Measurements from ENCODE around the gene RASAL3. TPM values are rescaled to one million over a fixed set of nuclear protein-coding genes. Genes with fewer than 3 reads are reported as not detected.

The RASAL3 gene
- total RNA-seq, 2 donors from 2014 or later: 2.6 to 3.6 TPM

DNA sequence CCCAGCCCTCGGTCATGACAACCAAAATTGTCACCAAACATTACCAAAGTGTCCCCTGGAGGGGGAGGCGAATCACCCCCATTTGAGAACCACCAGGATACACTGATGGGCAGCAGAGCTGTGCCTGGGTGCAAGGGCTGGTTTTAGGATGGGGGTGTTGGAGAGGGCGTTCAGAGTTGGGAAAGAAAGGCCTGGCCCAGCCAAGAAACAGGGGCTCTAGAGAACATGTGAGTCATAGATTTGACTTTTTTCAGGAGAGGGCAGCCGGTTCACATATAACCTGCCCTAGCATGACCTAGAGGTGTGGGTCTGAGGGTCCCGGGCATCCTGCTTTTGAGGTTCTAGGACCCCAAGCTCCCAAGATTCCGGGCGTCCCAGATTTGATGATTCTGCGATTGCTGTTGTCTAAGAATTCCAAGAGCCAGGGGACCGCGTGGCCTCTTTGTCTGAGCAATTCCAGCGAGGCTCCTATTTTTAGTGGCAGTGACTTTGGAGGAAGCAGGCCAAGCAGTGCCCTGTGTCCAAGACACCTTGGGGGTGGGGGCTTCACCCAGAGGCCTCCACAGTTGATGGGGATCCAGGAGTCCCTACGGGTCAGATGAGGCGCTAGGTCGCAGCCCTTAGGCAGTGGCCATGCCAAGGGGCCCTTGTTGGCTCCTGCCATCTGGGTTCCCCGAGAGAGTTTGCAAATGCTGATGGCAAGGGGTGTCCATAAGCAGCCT lies 19.7 kb downstream of the RASAL3 start:
- Histone ChIP-seq H3K27me3 (no peaks in the 10 kb centered on the region), H3K4me1 (peaks cover 8% of the 10 kb centered on the region), H3K27ac (no peak overlapping the region), H3K36me3 (replicated peaks in 1 of 2; ENCODE audit: insufficient read depth in 1 of 2, low read depth in 2 of 2) (no peaks in the 10 kb centered on the region), H3K9me3 (no peaks in the 10 kb centered on the region), H3K4me3 (no peak overlapping the region)
- TF ChIP-seq, protein P1, sequence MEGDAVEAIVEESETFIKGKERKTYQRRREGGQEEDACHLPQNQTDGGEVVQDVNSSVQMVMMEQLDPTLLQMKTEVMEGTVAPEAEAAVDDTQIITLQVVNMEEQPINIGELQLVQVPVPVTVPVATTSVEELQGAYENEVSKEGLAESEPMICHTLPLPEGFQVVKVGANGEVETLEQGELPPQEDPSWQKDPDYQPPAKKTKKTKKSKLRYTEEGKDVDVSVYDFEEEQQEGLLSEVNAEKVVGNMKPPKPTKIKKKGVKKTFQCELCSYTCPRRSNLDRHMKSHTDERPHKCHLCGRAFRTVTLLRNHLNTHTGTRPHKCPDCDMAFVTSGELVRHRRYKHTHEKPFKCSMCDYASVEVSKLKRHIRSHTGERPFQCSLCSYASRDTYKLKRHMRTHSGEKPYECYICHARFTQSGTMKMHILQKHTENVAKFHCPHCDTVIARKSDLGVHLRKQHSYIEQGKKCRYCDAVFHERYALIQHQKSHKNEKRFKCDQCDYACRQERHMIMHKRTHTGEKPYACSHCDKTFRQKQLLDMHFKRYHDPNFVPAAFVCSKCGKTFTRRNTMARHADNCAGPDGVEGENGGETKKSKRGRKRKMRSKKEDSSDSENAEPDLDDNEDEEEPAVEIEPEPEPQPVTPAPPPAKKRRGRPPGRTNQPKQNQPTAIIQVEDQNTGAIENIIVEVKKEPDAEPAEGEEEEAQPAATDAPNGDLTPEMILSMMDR (IDR thresholded peaks at IDR 0.05): no peak
- no peak for TF ChIP-seq POLR2A (IDR thresholded peaks at IDR 0.05)
- DNase-seq (no peak), ATAC-seq (no peak)
- intact Hi-C loops (cut with DNase I): no loop called here
- WGBS, 2 donors: 87 to 92% methylated on average over 8 to 15 of the region's 15 CpGs

DNA sequence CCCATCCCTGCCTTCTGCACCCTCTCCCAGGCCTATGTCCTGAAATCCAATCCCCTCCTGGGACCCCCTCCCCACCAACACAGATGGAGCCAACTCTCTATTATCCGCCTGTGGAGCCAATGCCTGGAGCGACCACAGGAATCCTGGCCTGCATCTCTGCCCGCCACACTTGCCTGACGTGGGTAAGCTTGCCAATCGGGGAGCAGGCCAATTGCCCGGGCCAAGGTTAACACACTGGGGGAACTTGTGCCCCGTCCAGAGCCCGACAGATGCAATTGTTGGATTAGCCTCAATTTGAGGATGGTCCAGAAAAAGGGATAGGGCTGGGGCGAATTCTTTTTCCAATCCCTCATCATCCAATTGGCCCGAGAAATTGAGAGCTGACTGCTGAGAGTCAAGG lies 20.5 kb downstream of the RASAL3 start:
- WGBS, 2 donors: 40 to 65% methylated on average over 5 to 10 of the region's 10 CpGs
- Histone ChIP-seq H3K4me3 (no peak overlapping the region), H3K27me3 (no peaks in the 10 kb centered on the region), H3K9me3 (no peaks in the 10 kb centered on the region), H3K36me3 (replicated peaks in 1 of 2; ENCODE audit: insufficient read depth in 1 of 2, low read depth in 2 of 2) (no peaks in the 10 kb centered on the region), H3K27ac (no peak overlapping the region), H3K4me1 (peaks cover 3% of the 10 kb centered on the region)
- intact Hi-C loops (cut with DNase I): no loop called here
- ATAC-seq (no peak), DNase-seq (no peak)
- TF ChIP-seq, protein P1 (IDR thresholded peaks at IDR 0.05): no peak
- no peak for TF ChIP-seq POLR2A (IDR thresholded peaks at IDR 0.05)

DNA sequence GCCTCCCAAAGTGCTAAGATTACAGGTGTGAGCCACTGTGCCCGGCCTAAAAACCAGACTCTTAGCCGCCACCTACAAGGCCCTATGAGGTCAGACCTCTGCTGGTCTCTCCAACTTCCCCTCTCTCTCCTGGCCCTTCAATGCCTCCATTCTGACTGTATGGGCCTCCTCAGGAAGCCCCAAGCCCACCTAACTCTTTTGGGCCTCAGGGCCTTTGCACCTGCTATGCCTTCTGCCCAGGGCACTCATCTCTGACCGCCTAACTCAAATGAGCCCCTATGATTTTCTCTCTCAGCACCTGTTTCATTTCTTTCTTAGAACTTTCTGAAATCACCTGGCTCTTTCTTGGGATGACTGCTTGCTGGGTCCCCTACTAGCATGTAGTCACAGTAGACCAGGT lies 21.0 kb downstream of the RASAL3 start:
- Histone ChIP-seq H3K4me3 (no peak overlapping the region), H3K27me3 (no peaks in the 10 kb centered on the region), H3K27ac (no peak overlapping the region), H3K9me3 (no peaks in the 10 kb centered on the region), H3K36me3 (replicated peaks in 1 of 2; ENCODE audit: insufficient read depth in 1 of 2, low read depth in 2 of 2) (no peaks in the 10 kb centered on the region), H3K4me1 (peaks cover 3% of the 10 kb centered on the region)
- DNase-seq (no peak), ATAC-seq (no peak)
- intact Hi-C loops (cut with DNase I): no loop called here
- TF ChIP-seq, protein P1 (IDR thresholded peaks at IDR 0.05): no peak
- no peak for TF ChIP-seq POLR2A (IDR thresholded peaks at IDR 0.05)
- WGBS, 2 donors: 91 to 95% methylated on average over 3 of the region's 3 CpGs

DNA sequence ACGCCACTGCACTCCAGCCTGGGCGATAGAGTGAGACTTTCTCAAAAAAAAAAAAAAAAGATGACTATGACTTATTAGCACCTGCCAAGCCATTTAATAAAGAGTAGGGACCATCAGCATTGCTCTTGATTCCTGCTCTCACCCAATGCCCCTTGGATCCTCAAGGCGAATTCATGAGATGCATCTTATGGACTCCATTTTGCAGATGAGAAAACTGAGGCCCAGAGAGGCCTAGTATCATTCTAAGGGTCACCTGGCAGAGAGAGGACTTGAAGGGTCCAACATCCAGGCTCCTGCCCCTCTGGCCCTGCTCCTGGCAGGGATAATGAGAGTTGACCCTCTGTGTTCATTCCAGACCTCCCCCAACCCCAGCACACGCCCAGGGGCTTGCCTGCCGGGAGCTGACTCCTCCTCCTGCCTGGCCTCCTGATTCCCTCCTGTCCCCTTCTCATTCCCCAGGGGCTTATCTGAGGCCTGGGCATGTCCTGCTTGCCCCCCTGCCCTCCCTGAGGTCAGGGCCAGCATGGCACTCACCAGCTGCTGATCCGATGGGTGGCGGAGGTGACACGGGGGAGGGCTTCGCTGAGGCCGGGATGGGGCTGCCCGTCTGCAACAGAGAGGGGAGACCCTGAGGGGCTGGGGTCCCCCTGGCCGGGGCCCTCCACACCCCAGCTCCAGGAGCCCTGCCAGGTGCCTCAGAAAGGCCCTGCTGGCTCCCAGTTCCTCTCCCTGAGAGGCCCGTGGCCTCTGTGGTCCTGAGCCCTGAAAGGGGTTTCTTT lies 22.0 kb downstream of the RASAL3 start:
- 79 to 92% methylated on average over 6 to 10 of the region's 13 CpGs for WGBS, 2 donors
- Histone ChIP-seq H3K9me3 (no peaks in the 10 kb centered on the region), H3K27ac (no peak overlapping the region), H3K4me1 (peaks cover 12% of the 10 kb centered on the region), H3K36me3 (replicated peaks in 1 of 2; ENCODE audit: insufficient read depth in 1 of 2, low read depth in 2 of 2) (no peaks in the 10 kb centered on the region), H3K4me3 (no peak overlapping the region), H3K27me3 (no peaks in the 10 kb centered on the region)
- TF ChIP-seq POLR2A (IDR thresholded peaks at IDR 0.05): no peak
- TF ChIP-seq, protein P1 (IDR thresholded peaks at IDR 0.05): no peak
- intact Hi-C loops (cut with DNase I): no loop called here
- DNase-seq (no peak), ATAC-seq (no peak)
